HG02884 (cell line): Measurements from ENCODE around the gene ATXN3.

Experiments
- ATAC-seq: cut with Tn5 transposase; IDR thresholded peaks from one replicate; pipeline ENCODE4 v1.9.1; 2021; ENCODE audit warnings: mild to moderate bottlenecking, moderate library complexity; ENCODE audit not compliant: unreplicated experiment

The ATXN3 gene

GRCh38 chr14:92010644-92011043 lies 95.7 kb downstream of the ATXN3 start:
- no peak for ATAC-seq

- no peak for ATAC-seq
Observed at GRCh38 chr14:92009604-92010003, 96.8 kb downstream of the ATXN3 start.
